Effector CD4-positive, alpha-beta T cell (primary cell): ENCODE measurements around the gene MPHOSPH9.
"Not testable (repeated sequence)": the region's sequence is repeated elsewhere in the genome, so short reads cannot be mapped to it uniquely, and the experiment has no call there.

Experiments used
- DNase-seq: peaks from one replicate; pipeline ENCODE4 v3.0.0-alpha.2; 2020

Gene MPHOSPH9

DNA sequence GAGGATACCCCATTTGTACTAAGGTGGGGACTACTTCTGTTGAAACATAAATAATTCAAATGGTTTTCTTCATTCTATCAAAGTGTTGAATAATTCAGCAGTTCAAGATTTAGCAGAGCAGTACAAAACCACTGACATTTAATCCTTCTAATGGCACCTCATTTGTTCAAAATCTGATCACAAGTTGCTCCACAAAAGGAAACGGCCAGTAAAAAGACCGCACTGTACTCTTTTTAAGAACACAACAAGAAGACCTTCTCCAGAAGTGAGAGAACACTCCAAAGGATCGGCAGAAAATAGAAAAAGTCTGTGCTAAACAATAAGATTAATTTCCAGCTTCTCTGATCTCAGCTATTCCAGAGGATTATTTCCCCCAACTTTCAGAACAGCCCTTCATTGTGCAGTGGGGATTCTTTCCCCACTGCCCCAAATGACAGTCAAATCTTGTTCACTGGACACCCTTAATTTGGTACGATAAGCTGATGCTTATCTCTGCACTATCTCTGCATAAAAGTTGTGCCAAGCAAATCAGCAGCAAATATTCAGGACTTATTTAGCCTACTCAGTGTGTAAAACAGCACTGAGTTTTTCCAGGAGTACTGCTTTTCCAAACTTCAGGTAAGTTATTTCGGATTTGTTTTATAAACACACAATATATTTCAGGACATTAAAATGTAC is 5.2 kb downstream of the MPHOSPH9 start:
- DNase-seq = no peak

DNA sequence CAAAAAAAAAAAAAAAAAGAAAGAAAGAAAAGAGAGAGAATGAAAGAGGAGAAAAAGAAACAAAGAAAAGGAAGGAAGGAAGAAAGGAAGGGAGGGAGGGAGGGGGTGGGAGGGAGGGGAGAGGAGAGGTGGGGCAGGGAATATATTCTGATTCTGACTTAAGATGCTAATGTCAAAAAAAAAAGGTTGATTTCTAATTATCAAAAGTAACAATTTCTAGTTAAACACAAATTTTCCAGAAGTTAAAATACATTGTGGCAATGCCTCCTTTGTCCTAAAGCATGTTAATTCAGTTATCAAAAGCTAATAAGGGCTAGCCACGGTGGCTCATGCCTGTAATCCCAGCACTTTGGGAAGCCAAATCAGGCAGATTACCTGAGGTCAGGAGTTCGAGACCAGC is 7.5 kb downstream of the MPHOSPH9 start:
- no peak for DNase-seq

DNA sequence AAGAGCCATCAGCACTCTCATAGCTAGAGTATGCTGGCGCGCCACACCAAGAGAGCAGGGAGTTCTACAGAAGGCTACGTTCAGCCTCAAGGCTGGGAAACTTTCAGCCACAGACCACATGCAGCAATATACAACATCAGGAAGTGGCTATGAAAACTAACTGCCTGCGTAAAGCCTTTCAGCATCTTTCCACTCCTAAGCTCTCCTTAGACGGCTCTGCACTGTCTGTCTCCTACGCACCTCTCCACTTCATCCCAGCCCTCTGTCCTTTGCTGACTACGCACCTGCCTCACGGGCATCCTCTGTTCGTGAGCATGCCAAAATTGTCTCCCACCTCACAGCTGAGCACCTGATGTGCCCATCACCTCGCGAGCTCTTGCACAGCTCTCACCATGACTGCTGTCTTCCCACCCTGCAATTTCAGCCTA is 9.7 kb downstream of the MPHOSPH9 start:
- peak; percentile 34 for DNase-seq

DNA sequence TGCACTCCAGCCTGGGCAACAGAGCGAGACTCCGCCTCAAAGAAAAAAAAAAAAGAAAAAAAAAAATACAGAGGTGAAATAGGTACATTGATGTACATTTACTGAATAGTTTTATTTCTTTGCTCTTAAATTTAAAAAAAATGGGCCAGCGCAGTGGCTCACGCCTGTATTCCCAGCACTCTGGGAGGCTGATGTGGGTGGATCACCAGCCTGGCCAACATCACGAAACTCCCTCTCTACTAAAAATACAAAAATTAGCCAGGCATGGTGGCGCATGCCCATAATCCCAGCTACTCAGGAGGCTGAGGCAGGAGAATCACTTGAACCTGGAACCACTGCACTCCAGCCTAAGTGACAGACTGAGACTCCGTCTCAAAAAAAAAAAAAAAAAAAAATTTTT is 25.1 kb downstream of the MPHOSPH9 start:
- DNase-seq = not testable (repeated sequence)

GRCh38 chr12:123206794-123207193 is 26.1 kb downstream of the MPHOSPH9 start:
- DNase-seq = not testable (repeated sequence)

GRCh38 chr12:123200414-123200813 is 32.5 kb downstream of the MPHOSPH9 start:
- no peak for DNase-seq

DNA sequence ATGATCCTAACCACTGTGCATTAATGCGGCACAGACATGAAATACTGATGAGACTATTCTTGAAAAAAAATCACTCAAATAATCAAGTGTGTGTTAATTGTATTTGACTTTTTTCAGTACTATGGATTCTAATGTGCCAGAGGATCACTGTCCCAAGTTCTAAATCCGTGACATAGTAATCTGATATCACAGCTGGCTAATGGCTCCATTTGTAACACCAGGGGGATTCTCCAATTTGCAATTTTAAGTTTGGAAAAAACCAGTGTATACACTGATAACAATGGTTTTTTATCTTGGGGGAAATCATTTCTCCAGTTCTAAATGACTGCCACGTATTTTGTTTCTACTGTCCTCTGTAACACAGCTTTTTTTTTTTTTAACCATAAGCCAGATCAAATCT is 33.0 kb downstream of the MPHOSPH9 start:
- DNase-seq = no peak

DNA sequence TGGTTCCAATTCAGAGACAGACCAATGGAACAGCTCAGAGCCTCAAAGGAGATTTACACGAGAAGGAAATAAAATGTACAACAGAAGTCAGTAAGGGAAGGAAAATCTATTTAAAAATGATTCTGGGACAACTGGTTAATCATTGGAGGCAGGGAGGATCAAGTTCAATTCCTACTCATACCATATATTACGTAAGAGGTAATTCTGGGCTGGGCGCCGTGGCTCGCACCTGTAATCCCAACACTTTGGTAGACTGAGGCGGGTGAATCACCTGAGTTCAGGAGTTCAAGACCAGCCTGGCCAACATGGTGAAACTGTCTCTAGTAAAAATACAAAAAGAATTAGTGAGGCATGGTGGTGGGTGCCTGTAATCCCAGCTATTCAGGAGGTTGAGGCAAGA is 45.3 kb downstream of the MPHOSPH9 start:
- no peak for DNase-seq

DNA sequence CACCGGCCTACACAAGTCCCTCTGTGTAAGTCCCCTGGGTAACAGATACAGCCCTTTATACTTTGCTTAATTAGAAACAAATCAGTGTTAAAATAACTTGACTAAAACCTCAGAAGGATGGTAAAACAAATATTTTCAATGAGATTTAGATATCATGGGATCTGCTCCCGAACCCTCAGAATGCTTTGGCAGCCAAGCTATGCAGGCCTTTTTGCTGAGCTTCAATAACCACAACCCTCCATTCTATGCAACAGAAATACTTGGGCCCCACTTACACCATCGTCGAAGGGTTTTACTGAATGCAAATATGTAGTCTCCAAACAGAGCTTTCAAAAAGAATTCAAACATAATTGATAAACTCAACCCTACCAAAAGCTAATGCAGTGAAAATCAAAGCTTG is 52.8 kb downstream of the MPHOSPH9 start:
- DNase-seq = no peak

GRCh38 chr12:123171967-123172366 is 61.0 kb downstream of the MPHOSPH9 start:
- DNase-seq = no peak

DNA sequence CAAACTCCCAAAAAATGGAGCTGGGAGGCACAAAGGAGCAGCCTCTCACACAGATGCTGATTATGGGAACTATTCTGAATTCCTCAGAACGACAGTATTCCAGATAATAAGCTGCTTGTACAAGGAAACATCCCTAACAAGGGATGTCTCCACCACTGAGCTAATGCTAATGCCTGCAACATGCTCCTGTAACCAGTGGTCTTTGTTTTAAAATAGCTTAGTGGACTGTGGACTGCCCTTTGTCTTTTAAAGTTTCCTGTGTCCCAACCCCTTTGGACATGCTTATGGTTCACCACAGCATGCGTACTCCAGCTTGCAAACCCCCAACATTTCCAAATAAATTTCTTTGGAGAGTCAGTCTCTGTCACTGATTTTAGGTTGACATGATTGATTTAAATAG is 65.6 kb downstream of the MPHOSPH9 start:
- no peak for DNase-seq

DNA sequence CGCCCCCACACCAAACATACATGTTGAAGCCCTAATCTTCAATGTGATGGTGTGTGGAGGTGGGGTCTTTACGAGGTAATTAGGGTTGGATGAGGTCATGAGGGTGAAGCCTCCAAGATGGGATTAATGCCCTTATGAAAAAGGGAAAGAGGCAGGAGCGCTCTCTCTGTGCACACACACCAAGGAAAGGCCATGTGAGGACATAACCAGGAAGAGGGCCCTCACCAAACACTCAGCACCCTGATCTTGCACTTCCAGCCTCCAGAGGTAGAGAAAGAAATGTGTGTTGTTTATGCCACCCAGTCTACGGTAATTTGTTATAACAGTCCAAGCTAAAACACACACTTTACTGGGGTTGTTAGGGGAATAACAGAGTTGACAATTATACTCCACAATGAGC is 67.4 kb downstream of the MPHOSPH9 start:
- DNase-seq = no peak

DNA sequence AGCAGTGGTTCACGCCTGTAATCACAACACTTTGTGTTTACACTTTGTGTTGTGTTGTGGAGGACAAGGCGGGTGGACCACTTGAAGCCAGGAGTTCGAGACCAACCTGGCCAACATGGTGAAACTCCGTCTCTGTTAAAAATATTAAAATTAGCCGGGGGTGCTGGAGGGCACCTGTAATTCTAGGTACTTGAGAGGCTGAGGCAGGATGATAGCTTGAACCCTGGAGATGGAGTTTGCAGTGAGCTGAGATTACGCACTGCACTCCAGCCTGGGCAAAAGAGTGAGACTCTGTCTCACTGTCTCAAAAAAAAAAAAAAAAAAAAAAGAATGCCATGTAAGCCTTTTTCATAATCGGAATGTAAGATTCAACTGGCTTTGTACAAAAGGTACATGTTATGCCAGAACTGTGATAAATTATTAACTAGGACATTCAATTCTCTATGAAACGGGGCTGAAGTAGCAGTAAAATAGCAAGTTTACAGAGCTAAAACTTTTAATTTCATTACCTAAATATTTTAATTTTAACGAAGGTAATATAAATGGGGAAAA is 68.2 kb downstream of the MPHOSPH9 start:
- DNase-seq = no peak

DNA sequence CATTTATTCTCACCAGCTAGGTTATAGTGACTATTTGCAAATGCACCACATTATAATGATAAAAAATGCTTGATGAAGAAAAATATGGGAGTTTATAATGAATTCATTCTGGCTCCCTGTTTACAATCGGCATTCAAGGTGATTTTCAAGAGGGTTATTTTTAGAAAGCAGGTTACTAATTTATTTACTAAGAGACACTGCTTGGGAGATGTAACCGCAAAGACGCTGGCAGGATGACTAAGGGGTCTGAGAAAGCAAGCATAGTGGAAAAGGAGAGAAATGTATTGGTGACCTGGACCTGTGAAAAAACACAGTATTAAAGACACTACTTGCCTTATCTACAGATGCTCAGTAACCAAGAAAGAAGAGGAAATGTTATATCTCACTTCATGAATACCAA is 68.7 kb downstream of the MPHOSPH9 start:
- no peak for DNase-seq

GRCh38 chr12:123163227-123163626 is 69.7 kb downstream of the MPHOSPH9 start:
- DNase-seq = no peak

DNA sequence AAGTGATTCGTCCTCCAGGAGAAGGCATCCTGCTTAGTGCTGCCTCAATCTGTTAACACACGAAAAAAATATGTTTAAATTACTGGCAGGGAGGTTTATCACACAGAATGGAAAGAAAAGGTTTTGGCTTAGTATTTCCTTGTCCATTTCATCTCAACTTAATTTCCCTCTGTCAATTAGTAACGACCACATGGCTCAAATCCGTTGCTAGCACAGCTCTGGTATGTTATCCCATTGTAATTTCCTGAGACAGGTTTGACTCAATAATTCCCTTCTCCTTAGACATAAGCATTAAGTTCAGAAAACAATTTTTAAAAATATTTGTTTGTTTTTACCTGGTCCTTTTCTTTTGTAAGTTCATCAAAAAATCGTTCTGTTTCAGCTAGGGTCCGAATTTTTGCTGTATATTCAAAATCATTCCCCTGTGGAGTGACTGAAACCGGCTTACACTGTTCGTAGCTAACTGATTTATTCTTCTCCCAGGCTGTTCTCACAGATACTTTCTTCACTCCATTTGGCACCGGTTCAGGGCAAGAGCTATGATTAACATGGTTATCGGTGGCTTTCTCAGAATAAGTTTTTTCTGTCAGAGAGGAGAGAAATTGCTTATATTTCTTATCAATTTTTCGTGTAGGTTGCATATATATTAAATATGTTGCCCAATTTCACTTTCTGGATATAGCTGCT is 72.0 kb downstream of the MPHOSPH9 start:
- DNase-seq = no peak

- DNase-seq = no peak
Measured at GRCh38 chr12:123153906-123154305, 79.0 kb downstream of the MPHOSPH9 start.

- DNase-seq = no peak
Measured at GRCh38 chr12:123152833-123153232, 80.1 kb downstream of the MPHOSPH9 start.

GRCh38 chr12:123151457-123152454 is 81.2 kb downstream of the MPHOSPH9 start:
- no peak for DNase-seq

- peak; percentile 42 for DNase-seq
Measured at GRCh38 chr12:123150744-123151456, 82.0 kb downstream of the MPHOSPH9 start, which contains the start of gene PITPNM2. TSS of gene PITPNM2 (minus strand) at chr12:123151090. CDS start at chr12:123034590, 116,500 bp downstream.

GRCh38 chr12:123150275-123150743 is 82.6 kb downstream of the MPHOSPH9 start:
- no peak for DNase-seq
